Choroid plexus epithelial cell (primary cell): ENCODE results near the gene NLN.
A peak's percentile ranks its signal among the peaks of the same experiment; 100 is the strongest.

ENCODE experiments used
- DNase-seq: peaks from one replicate; pipeline ENCODE4 v3.0.0-alpha.2; 2010; ENCODE audit warnings: low read depth
- H3K4me3 ChIP-seq: 2 replicates; pipeline ENCODE4 v1.5.1; 2011; ENCODE audit warnings: low read depth, mild to moderate bottlenecking, control low read depth, low read length, moderate library complexity
- CTCF ChIP-seq: conservative IDR thresholded peaks from 2 replicates; pipeline ENCODE4 v1.5.1; 2011; ENCODE audit warnings: low read depth, mild to moderate bottlenecking, control low read depth, inconsistent platforms, low read length, moderate library complexity

NLN gene

GRCh38 chr5:65822710-65823109, 100.7 kb downstream of the NLN start:
- no peak for DNase-seq
- H3K4me3 ChIP-seq, result no peak overlapping the region
- TF ChIP-seq CTCF, result no peak

- peak; percentile 66 for DNase-seq
- no peak for TF ChIP-seq CTCF
- no peak overlapping the region for H3K4me3 ChIP-seq
Observed at GRCh38 chr5:65823204-65823603, 101.2 kb downstream of the NLN start.

GRCh38 chr5:65823845-65824445, 101.9 kb downstream of the NLN start:
- no peak overlapping the region for H3K4me3 ChIP-seq
- no peak for TF ChIP-seq CTCF
- DNase-seq, result peak; percentile 35

- no peak for DNase-seq
- H3K4me3 ChIP-seq, result no peak overlapping the region
- no peak for TF ChIP-seq CTCF
Observed at GRCh38 chr5:65825408-65826328, 103.7 kb downstream of the NLN start.

- DNase-seq, result peak; percentile 22
- no peak for TF ChIP-seq CTCF
- H3K4me3 ChIP-seq, result no peak overlapping the region
Observed at GRCh38 chr5:65828022-65828896, 106.3 kb downstream of the NLN start.

- H3K4me3 ChIP-seq, result no peak overlapping the region
- no peak for DNase-seq
- no peak for TF ChIP-seq CTCF
Observed at GRCh38 chr5:65830856-65831255, 108.9 kb downstream of the NLN start.
